HG03378 (cell line): ENCODE results near the gene WDFY4.
"Not testable (repeated sequence)": the region's sequence is repeated elsewhere in the genome, so short reads cannot be mapped to it uniquely, and the experiment has no call there.

Experiments
- ATAC-seq: cut with Tn5 transposase; IDR thresholded peaks from one replicate; pipeline ENCODE4 v1.9.1; 2021; ENCODE audit warnings: mild to moderate bottlenecking, moderate library complexity; ENCODE audit not compliant: unreplicated experiment

Gene WDFY4

GRCh38 chr10:48684792-48685623 lies at the start of gene WDFY4:
WDFY4 (plus strand) TSS chr10:48684873; CDS start chr10:48709733, 24,860 bp downstream.
- ATAC-seq: peak; percentile 62

- ATAC-seq: no peak
Observed at GRCh38 chr10:48634984-48635557, 49.6 kb upstream of the WDFY4 start.

- ATAC-seq: no peak
Observed at GRCh38 chr10:48636231-48636630, 48.4 kb upstream of the WDFY4 start.

GRCh38 chr10:48636901-48637300 lies 47.8 kb upstream of the WDFY4 start:
- no peak for ATAC-seq

GRCh38 chr10:48638158-48638557 lies 46.5 kb upstream of the WDFY4 start:
- no peak for ATAC-seq

GRCh38 chr10:48638739-48639527 lies 45.7 kb upstream of the WDFY4 start:
- no peak for ATAC-seq

GRCh38 chr10:48639632-48640031 lies 45.0 kb upstream of the WDFY4 start:
- no peak for ATAC-seq

- no peak for ATAC-seq
Observed at GRCh38 chr10:48640326-48640725, 44.3 kb upstream of the WDFY4 start.

GRCh38 chr10:48641099-48641690 lies 43.5 kb upstream of the WDFY4 start:
- not testable (repeated sequence) for ATAC-seq

GRCh38 chr10:48645600-48645999 lies 39.1 kb upstream of the WDFY4 start:
- no peak for ATAC-seq

- ATAC-seq: not testable (repeated sequence)
Observed at GRCh38 chr10:48647073-48647472, 37.6 kb upstream of the WDFY4 start.

GRCh38 chr10:48648172-48648942 lies 36.3 kb upstream of the WDFY4 start:
- no peak for ATAC-seq

- no peak for ATAC-seq
Observed at GRCh38 chr10:48649349-48649944, 35.2 kb upstream of the WDFY4 start.

GRCh38 chr10:48651293-48651692 lies 33.4 kb upstream of the WDFY4 start:
- ATAC-seq: no peak

- no peak for ATAC-seq
Observed at GRCh38 chr10:48651839-48652238, 32.8 kb upstream of the WDFY4 start.

GRCh38 chr10:48652344-48652743 lies 32.3 kb upstream of the WDFY4 start:
- ATAC-seq: no peak

- no peak for ATAC-seq
Observed at GRCh38 chr10:48653347-48653746, 31.3 kb upstream of the WDFY4 start.

GRCh38 chr10:48653944-48654698 lies 30.6 kb upstream of the WDFY4 start:
- no peak for ATAC-seq
